Thyroid gland (tissue), 4 donors: ENCODE data around the gene SPECC1. TPM values are rescaled to one million over a fixed set of nuclear protein-coding genes. Genes with fewer than 3 reads are reported as not detected.

Experiments
- DNase-seq, 2 donors: peaks; one replicate each; pipeline ENCODE4 v3.0.0-alpha.2; 2019
- H3K27ac ChIP-seq, 3 donors: fragments of 200-600 bp; sonication (generic); 1 replicate in 2 of 3; 2 replicates in 1 of 3; pipeline ENCODE4 v1.5.1; 2016 to 2019; ENCODE audit warnings: mild to moderate bottlenecking in 1 of 3, moderate library complexity in 1 of 3
- H3K27me3 ChIP-seq: fragments of 200-600 bp; sonication (generic); one replicate; pipeline ENCODE4 v1.5.1; 2019
- H3K36me3 ChIP-seq, 2 donors: fragments of 200-600 bp; sonication (generic); one replicate each; pipeline ENCODE4 v1.5.1; 2016 to 2019
- H3K4me1 ChIP-seq, 2 donors: fragments of 200-600 bp; sonication (generic); one replicate each; pipeline ENCODE4 v1.5.1; 2017 to 2019
- H3K4me3 ChIP-seq, 3 donors: fragments of 200-600 bp; sonication (generic); replicated peaks in 1 of 3; 1 replicate in 2 of 3; 2 replicates in 1 of 3; pipeline ENCODE4 v1.5.1; 2016; ENCODE audit warnings: mild to moderate bottlenecking in 1 of 3
- H3K9me3 ChIP-seq: fragments of 200-600 bp; sonication (generic); one replicate; pipeline ENCODE4 v1.5.1; 2017
- CTCF ChIP-seq, 6 experiments: fragments of 200-600 bp in 3 of 6; fragments of 450-650 bp in 3 of 6; sonication (generic) in 3 of 6; IDR thresholded peaks; one replicate each; pipeline ENCODE4 v1.5.1; 2016 to 2019; ENCODE audit warnings: antibody characterized with exemption in 6 of 6, mild to moderate bottlenecking in 2 of 6, inconsistent platforms in 1 of 6, moderate library complexity in 1 of 6
- POLR2A ChIP-seq, 2 donors: fragments of 450-650 bp; IDR thresholded peaks; one replicate each; pipeline ENCODE4 v1.6.1; 2017; ENCODE audit warnings: antibody characterized with exemption in 2 of 2, mild to moderate bottlenecking in 2 of 2, moderate library complexity in 1 of 2
- WGBS, 2 donors: methylation state at CpG; one replicate each; pipeline ENCODE4 v1.1.5; 2017; 5-methylcytosine and 5-hydroxymethylcytosine counted together
- intact Hi-C: fragments of 100-400 bp; cut with DNase I; formaldehyde crosslinking; loops from one replicate; pipeline ENCODE4 v1.15.1; 2023
- total RNA-seq, 4 donors: library from RNA; depleted of rRNA; stranded (reverse); fragments of >200 nt; gene quantifications; one replicate each; pipeline ENCODE4 v1.2.3, GENCODE V29; 2016

Gene SPECC1
- total RNA-seq, 4 donors from 2014 or later, result 19.8 to 41.5 (median 24.4) TPM

- intact Hi-C loops, result no loop called here
- WGBS, 2 donors, result 0 to 1% methylated on average over 28 to 34 of the region's 75 CpGs
- H3K27ac ChIP-seq, result peak within 1 kb of the TSS; percentile 86 to 96 (median 91)
Observed at GRCh38 chr17:19977293-19978208, 31.6 kb upstream of the SPECC1 start, which contains the start of gene AKAP10. Gene AKAP10 (minus strand): TSS chr17:19977828. CDS start chr17:19977679, 149 bp downstream.

GRCh38 chr17:19978209-19978802, 30.9 kb upstream of the SPECC1 start:
- no peak for TF ChIP-seq CTCF (IDR thresholded peaks at IDR 0.05)
- TF ChIP-seq POLR2A (IDR thresholded peaks at IDR 0.05), result no peak
- Histone ChIP-seq H3K36me3 (no peaks in the 10 kb centered on the region), H3K27me3 (no peaks in the 10 kb centered on the region), H3K4me3 (peak overlapping the region; percentile 27 to 98 (median 90)), H3K27ac (peak overlapping the region; percentile 86 to 96 (median 91)), H3K4me1 (peaks cover 22 to 30% of the 10 kb centered on the region in 2 donors), H3K9me3 (no peaks in the 10 kb centered on the region)
- intact Hi-C loops, result no loop called here
- DNase-seq, result no peak
- 27 to 33% methylated on average over 13 to 22 of the region's 22 CpGs for WGBS, 2 donors

More at GRCh38 chr17:19977293-19978208, 31.6 kb upstream of the SPECC1 start, which contains the start of gene AKAP10:
- Histone ChIP-seq H3K4me3 (peak within 1 kb of the TSS; percentile 27 to 98 (median 90)), H3K9me3 (no peaks in the 10 kb centered on the region), H3K4me1 (peaks cover 22 to 34% of the 10 kb centered on the region in 2 donors), H3K27me3 (no peaks in the 10 kb centered on the region), H3K36me3 (no peaks in the 10 kb centered on the region)
- DNase-seq, result peak; percentile 93 to 95
- TF ChIP-seq CTCF (IDR thresholded peaks at IDR 0.05) (no peak), POLR2A (IDR thresholded peaks at IDR 0.05) (peak in 1 of 2 donors; percentile 61)

- H3K4me3 ChIP-seq, result no peak overlapping the region
- peaks cover 22 to 30% of the 10 kb centered on the region in 2 donors for H3K4me1 ChIP-seq
- no peak overlapping the region for H3K27ac ChIP-seq
- no peak for DNase-seq
- no peaks in the 10 kb centered on the region for H3K36me3 ChIP-seq
- 92 to 95% methylated on average over 13 of the region's 13 CpGs for WGBS, 2 donors
- TF ChIP-seq POLR2A (IDR thresholded peaks at IDR 0.05) (no peak), CTCF (IDR thresholded peaks at IDR 0.05) (no peak)
- H3K9me3 ChIP-seq, result no peaks in the 10 kb centered on the region
- no peaks in the 10 kb centered on the region for H3K27me3 ChIP-seq
- intact Hi-C loops, result no loop called here
Observed at GRCh38 chr17:19978805-19979211, 30.4 kb upstream of the SPECC1 start.

GRCh38 chr17:19979917-19980770, 29.0 kb upstream of the SPECC1 start:
- H3K36me3 ChIP-seq, result no peaks in the 10 kb centered on the region
- no peaks in the 10 kb centered on the region for H3K27me3 ChIP-seq
- peak overlapping the region in 1 of 3 donors; percentile 17 for H3K27ac ChIP-seq
- intact Hi-C loops, result no loop called here
- 71 to 76% methylated on average over 21 to 34 of the region's 43 CpGs for WGBS, 2 donors
- H3K9me3 ChIP-seq, result no peaks in the 10 kb centered on the region
- H3K4me3 ChIP-seq, result no peak overlapping the region
- TF ChIP-seq CTCF (IDR thresholded peaks at IDR 0.05) (no peak), POLR2A (IDR thresholded peaks at IDR 0.05) (no peak)
- H3K4me1 ChIP-seq, result peaks cover 20 to 26% of the 10 kb centered on the region in 2 donors
- DNase-seq, result peak in 1 of 2 donors; percentile 7
